NCI-H187 (cell line): ENCODE results near the gene C6orf132.

ENCODE experiments used
- DNase-seq, 2 experiments: peaks; one replicate each; lab custom pipeline; 2025; lab: John Stamatoyannopoulos, UW

Gene C6orf132

DNA sequence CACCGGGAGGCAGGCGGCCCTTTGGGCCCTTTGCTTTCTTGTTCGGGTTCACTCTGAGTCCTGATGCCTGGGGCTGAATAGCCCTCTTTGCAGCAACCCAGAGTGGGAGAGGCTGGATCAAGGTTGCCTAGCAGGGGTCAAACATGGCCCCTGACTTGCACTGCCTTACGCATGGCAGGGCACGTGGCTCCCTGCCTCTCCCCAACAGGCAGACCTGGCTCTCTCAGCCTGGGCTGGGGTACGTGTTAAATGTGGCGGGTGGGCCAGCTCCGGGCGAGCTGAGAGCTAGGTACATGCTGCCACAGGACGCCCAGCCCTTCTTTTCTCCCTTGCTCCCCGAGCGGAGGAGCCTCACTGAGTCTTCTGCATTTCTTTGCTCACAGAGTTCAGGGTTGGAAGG, 7.3 kb downstream of the C6orf132 start:
- no peak for DNase-seq

DNA sequence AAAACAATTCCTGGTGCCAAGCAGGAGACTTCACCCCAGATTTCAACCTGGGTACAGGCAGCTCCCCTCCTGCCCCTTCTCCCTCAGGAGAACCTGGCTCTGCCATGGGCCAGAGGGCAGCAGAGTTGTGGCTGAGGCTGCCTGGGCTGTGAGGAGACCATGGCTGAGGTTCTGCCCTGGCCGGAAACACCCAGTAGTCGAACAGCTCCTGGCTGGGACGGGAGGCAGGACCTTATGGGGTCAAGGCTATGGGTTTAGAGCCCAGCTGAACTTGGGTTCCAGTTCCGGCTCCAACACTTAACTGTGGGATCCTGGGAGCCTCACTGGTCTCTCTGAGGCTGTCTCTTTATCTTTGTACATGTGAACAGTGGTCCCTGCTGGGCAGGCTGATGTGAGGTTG, 8.5 kb downstream of the C6orf132 start:
- no peak for DNase-seq

DNA sequence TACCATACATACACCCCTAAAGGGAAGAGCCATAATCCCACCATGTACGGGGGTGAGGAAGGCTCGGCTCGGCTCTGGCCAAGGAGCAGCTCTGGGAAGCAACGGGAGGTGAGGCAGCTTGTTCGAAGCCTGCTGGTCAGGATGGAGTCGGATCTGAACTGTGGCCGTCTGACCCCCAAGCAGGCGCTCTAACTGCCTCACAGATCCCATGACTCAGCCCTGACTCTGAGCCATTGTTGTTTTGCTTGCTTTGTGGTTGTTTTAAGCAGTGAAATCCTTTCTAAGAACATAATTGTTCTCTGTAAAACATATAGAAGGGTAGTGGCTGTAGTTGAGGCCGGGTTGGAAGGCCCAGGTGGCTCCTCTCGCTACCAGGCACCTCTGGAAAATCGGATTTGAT, 10.9 kb downstream of the C6orf132 start:
- no peak for DNase-seq

DNA sequence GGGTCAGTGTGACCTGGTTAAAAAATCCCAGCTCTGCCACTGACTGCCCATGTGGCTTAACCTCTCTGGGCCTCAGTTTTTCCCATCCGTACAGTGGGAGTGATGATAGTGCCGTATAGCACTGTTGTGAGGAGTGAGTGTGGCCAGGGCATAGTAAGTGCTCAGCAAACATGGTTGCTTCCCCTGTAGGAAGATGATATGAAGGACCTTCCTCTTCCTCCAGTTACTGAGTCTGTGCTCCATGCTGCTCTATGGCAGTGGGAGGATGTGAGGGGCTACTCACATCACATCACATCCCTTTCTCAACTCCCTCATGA, 13.1 kb downstream of the C6orf132 start:
- no peak for DNase-seq

DNA sequence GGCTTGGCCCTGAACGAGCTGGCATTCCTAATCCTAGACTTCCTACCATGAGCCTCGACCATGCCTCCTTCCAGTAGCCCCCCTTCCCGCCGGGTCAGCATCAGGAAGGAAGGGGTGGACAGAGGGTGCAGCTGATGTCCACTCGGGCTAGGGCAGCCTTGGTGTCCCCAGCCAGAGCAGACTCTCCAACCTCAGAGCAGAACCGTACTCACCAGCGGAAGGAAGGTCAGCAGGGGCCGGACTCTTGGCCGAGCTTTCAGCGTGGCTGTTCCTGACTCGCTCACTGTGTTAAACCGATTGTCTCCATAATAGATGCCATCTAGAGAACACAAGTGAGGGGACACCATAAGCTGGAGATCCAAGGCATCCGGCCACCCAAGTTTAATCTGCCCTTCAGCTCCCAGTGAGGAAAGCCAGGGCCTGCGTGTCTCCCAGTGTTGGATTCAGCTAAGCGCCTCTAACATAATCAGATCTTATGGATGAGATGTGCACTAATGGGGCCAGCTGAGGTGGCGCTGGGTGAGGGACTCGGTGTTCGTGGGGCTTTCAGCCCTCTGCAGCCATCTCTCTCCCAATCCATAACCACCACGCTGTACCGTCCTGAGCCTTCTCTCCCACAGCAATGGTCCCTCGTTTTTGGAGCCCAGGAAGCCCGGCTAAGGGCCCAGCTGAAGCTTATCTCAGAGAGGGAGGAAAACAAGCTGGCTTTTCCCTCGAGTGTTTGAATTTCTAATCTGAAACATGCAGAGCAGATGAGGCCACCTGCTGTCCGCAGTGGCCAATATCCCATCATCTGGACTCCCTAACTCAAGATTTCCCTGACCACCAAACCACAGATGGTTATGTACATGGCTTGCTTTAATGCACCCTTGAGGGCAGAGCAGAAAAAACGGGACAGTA, 13.7 kb downstream of the C6orf132 start:
- no peak for DNase-seq

DNA sequence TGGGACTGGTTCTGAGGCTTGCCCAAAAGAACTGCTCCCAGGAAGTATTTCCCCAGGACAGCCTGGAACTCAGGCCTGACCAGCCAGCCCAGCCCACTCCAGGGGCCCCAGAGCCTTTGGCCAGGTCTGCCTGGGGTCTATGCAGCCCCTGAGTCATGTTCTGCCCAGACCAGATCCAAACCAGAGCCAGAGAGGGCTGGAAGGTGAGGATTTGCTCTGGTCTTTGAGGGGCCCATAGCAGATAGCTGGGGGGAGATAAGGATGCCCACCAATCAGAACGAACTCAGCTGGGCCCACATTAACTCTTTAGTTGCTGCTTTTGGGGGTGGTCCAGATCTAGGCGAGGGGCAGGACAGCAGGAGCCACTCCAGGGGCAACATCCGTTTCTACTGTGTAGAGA, 16.8 kb downstream of the C6orf132 start:
- no peak for DNase-seq

DNA sequence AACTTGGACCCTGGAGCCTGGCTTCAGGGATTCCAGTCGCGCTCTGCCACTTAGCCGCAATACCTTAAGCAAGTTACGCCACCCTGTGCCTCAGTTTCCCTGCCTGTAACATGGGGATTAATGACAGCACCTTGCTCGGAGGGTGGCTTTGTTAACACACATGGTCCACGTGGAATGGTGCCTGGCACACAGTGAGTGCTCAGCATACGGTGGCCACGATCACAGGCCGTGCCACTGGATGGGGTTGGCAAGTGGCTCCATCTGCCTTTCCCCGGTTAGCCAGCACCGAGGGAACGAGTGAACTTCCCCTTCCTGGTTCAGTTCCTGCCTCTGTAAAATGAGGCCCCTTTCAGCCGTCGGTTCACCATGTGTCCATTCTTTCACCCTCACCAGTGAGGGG, 17.2 kb downstream of the C6orf132 start:
- no peak for DNase-seq

DNA sequence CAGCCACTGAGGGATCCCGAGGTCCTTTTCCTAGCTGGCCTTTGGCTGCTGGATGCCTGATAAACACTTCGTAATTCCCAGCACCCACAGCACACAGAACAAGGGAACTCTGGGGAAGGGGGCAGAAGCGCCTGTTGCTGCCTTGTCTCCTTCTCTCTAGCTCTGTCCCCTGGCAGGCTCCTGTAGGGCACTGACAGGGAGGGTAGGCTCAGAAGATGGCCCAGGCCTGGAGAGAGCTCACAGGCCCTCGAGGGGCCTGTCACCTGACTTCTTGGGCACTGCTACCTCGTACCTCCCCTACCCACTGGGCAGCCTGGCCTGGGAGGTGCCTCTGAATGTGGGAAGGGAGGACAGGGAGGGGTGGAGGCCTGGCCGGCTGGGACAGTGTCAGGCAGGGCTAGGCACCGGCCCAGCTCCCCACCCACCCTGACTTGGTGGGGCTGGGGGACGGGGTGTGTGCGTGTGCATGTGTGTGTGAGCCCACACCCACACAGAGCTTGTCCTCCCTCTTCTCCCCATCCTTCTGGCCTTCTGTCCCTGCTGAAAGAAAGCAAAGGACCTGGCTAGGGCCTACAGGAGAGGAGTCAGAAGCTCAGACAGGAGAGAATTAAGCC, 18.1 kb downstream of the C6orf132 start:
- DNase-seq: no peak

DNA sequence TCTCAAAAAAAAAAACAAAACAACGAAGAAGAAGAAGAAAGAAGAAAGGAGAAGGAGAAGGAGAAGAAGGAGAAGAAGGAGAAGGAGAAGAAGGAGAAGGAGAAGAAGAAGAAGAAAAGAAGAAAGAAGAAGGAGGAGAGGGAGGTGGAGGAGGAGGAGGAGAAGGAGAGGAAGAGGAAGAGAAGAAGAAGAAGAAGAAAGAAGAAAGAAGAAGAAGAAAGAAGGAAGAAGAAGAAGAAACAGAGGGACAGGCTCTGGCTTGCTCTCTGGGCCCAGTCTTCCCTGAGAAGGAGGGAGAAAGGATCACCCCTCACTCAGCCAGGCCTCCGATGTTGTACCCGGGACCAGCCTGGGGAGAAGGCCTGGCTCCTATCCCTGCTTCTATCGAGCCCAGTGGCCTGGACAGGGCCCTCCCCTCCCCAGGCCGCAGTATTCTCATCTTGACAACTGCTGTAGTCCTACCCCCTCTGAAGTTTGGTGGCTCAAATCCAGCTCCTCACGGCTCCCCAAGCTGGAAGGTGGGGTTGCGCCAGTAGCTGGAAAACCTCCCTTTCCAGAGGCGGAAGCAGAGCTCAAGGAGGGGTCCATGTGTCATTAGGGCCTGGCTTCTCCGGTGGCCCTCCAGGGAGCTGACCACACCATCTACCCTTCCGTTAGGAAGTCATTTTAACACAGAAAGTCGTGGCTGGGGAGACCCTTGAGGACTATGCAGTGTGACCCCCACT, 18.9 kb downstream of the C6orf132 start:
- no peak for DNase-seq

DNA sequence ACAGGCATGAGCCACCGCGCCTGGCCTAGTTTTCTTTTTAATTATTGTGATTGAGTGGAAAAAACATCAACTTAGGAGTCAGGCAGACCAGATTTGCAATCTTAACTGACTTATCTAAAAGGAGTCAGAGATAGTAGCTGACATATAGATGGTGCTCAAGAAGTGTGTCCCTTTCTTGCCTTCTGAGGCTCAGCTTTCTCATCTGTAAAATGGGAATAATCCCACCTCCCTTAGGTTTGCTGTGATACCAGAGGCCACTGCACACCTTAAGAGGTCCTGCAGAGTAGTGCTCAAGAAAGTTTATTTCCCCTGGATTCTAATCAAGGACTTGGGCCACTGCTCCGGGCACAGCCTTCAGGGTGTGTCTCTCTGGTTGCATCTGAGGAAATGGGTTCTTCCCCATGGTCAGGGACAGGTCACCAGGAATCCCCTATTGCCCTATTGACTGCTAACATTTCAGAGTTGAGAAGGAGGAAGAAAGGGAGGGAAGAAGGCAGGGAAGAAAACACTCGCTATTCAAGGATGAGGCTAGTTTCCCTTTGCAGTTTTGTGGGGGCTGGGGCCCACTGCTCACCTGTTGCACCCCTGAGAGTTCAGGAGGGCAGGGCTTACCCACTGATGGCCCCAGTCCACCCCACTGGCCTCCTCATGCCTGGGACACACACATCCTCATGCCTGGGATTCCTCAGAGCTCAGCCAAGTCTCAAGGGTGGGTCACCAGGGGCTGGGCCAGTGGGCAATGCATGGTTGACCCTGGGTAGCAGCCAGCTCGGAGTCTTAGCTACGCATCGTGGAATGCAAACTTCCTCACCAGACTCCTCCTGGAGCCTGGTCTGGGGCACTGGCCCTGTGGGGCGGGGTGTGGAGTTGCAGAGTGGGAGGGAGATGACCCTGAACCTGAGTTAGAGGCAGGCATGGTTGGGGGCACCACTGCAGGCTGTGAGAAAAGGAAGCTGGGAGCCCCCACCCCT, 21.2 kb downstream of the C6orf132 start:
- no peak for DNase-seq

DNA sequence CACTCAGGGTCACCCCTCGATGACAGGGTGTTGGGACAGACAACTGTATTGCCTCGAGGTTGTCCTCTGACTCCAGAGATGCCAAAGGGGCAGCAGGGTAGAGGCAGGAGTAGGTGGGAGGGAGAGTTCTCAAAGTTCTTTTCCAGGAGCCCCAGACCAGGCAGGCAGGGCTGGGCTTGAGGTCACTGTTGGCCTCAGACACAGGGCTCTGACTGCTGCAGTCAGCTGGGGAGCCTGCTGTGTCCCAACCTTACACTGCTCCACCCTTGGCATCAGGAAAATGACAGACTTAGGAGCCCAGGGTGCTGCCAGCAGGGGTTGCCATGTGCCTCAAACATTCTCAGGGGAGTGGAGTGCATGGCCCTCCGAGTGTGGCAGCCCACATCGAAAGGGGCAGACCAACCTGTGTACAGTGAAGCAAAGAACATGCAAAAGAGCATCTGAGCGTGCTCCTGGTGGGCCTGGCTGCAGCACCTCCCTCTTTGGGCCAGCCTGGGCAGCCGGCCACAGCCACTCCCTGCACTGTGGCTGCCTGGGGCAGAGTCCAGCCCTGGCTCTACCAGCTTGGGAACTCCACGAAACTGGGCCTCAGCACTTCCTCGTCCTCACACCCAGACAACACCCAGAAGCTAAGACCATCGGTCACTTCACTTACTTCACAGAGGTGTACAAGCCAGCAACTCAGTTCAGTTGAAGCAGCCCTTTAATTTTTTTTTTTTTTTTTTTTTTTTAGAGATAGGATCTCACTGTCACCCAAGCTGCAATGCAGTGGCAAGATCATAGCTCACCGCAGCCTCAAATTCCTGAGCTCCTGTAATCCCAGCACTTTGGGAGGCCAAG, 24.0 kb downstream of the C6orf132 start:
- DNase-seq: no peak

DNA sequence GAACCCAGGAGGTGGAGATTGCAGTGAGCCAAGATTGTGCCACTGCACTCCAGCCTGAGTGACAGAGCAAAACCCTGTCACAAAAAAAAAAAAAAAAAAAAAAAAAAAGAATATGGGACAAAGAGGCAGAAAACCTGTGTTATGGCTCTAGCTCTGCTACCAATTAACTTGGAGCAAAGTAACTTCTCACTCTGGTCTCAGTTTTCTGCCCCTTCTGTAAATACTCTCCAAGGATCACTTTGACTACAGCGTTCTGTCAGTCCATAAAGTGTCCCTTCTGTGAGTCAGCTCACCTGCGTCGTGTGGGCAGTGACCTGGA, 24.6 kb downstream of the C6orf132 start:
- no peak for DNase-seq

DNA sequence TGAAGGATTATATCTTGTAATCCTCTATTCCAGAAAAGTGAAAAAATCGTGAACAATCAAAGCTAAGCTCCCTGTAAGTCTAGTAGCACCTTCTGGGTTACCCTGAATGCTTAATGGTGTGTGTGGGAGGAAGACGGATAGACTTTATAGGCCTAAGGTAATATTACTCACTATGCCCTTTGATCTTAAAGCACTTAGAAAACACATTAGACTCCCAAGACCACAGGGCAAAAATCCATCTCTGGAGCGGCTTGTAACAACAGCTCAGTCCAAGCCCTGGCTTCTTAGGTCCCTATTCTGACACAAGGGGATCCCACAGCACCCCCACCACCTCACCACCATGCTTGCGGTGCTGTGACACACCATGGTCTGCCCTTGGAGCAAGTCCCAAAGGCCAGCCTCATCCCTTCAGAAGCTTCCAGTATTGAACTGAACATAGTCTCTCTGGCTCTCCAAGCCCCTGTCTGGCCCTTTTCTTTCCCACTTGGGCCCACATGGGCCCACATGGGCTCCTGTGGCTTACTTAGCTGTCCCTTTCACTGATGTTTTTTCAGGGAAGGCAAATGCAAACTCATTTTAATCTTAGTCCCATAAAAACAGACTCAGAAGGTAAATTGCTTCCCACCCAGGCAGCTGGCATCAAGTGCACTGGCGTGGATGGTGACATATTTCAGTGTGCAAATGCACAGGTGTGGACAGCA, 28.3 kb downstream of the C6orf132 start:
- no peak for DNase-seq

DNA sequence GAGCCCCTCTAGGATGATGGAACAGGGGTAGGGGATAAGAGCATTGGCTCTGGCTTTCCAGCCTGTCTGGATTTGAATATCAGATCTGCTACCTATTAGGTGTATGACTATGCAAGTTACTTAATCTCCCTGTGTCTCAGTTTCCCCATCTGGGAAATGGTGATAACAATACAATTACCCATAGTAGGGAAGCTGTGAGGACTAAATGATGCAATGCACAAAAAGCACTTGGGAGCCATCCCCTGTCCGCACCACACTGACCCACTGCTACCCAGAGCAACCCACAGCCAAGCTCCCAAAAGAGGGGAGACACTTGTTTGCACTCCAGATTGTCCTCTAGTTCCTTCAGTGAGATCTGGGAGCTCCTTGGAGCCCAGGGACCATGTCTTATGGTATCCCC, 30.1 kb downstream of the C6orf132 start:
- DNase-seq: no peak

DNA sequence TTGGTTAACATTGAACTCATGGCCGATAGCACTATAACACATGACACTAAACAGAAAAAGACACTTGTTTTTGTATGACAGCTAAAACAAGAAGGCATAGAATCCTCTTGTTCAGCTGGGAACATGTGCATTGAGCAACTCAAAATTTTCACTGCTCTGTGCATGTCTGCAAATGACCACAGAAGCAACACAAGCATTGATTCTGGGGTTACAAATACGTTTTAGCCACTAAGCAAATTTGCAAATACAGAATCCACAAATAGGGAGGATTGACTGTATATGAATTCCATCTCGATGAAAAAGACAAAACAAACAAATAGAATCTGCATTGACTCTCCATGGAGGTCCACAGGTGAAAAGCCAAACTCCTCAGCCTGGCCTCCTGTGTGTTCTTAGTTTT, 31.7 kb downstream of the C6orf132 start:
- DNase-seq: no peak

DNA sequence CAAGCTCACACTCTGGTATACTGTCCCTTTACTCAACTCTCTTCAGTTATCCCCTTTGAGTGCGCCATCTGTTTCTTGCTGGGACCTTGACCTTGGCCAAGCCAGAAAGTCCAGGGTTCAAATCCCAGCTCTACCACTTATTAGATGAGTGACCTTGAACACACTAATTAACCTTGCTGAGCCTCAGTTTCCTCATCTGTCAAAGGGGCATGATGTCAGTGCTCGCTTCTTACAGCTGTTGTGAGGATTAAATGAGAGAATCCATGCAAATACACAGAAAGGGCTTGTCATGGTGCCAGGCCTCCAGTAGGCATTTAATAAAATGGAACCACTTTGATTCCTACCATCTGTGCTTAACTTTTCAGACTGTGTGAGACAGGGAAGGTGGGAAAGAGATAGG, 34.3 kb downstream of the C6orf132 start:
- DNase-seq: no peak

DNA sequence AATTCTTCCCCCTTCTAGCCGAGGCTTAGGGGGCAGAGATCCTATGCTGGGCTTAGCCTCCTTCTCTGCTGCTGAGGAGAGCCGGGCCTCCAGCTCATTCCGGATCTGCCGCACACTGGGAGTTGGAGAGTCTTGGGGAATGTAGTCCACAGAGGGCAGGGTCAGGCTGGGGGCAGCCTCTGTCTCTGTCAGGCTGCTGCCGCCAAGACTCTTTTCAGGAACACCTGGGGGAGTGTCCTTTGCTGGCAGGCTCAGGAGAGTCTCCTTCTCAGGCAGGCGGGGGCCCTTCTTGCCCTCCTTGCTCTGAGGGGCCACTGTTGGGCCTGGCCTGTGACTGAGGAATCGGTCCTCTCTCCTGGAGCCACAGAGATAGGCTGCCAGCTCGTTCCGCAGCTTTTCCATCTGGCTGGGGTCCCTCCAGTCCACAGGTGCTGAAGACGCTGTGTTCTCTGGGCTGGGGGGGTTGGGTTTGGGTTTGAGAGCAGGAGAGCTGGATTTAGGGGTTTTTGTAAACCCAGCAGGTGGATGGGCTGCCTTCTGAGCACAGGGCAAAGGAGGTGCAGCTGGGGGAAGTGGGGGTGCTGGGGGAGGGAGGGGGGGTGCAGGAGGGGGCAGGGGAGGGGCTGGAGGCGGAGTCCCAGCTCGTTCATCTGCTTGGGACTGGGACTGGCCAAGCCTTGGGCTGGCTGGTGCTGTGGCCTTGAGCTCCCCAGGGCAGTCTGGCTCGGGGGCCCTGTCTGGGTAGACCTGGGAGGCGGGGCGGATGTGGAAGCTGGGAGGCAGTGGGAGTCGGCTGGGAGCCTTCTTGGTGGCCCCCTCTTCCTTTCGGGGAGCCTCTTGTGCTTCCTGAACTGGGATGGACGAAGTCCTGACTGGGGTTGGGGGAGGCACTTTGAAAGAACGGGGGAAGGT, 36.1 kb downstream of the C6orf132 start:
- no peak for DNase-seq

DNA sequence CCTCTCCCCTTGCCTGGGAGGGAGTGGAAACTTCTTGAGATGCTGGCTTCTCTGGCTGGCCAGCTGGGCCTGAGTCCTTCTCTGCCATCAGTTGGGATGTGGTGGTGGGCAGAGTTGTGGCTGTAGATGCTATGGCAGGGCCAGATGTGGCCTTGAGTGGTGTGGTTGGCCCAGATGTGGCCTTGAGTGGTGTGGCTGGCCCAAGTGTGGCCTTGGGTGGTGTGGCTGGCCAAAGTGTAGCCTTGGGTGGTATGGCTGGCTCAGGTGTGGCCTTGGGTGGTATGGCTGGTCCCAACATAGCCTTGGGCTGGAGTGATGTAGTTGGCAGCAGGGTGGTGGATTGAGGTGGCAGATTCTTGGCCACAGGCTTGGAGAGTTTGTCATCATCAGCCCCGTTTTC, 36.7 kb downstream of the C6orf132 start:
- DNase-seq: no peak

DNA sequence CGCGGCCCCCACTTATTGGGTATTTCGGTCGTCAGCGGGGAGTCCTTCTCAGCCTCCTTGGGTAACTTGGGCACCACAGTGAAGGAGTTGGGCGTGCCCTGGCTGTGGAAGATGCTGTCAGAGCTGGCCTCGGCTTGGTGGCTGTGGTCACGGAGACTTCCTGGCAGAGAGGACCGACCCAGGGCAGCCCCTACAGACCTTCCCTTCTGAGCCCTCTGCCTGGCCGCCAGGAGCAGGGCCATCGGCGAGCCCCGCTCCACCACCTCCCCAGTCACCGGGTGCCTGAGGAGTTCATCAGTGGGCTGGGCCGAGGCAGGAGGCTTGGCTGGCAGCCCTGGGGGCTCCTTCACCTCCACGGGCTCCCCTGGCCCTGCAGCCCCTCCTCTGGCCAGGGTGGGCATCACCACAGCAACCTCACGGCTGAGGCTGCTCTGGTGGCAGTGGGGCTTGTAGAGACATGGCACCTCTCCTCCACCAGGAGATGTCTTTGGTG, 37.2 kb downstream of the C6orf132 start:
- no peak for DNase-seq

DNA sequence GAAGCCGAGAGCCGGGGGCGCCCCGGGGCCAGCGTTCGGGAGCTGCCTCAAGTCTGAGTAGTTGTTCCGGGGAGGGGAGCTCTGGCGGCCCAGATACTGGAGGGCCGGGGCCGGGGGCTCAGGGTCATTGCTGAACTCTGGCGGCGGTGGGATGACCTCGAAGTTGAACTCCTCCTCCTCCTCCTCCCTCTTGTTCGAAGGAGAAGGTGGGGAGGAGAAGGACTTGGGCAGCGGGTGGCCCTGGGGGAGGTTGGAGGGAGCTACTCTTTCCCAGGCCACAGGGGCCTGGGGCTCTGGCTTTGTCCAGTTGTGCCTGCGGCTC, 37.7 kb downstream of the C6orf132 start:
- DNase-seq: no peak
